ENCODE data around the gene TUBA4A.

DNA sequence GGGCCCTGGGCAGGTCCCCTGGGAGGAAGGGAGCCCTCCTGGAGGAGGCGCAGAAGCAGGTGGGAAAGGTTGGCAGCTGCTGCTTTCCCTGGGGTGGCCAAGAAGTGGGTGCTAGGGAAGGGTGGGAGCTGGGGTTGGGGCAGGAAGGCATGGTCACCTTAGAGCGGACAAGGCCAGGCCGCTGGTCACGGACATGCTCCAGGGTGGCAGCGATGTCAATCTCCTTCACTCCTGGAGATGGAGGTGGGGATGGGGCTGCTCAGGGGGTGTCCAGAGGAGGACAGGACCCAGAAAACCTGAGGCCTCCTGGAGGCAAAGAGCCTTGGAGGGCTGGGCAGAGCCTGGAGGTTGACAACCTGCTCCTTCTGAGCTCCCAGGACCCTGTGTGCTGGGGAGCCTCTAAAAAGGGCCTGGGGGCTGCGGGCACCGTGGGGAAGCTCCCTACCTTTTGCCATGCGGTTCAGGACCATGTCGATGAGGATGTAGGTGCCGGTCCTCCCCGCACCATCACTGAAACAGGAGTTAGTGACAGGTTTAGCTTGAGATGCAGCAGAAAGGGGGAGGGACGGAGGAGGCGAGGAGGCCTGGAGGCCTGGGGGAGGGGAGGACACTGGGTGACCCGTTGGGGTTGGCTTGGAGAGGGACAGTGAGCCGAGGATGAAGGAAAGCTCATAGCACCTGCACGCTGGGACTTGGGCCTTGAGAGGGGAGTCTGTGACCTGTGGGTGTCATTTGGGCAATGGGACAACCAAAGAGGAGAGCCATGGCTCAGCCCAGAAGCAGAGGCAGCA, 36.9 kb upstream of the TUBA4A start:
- TF ChIP-seq, protein P1, sequence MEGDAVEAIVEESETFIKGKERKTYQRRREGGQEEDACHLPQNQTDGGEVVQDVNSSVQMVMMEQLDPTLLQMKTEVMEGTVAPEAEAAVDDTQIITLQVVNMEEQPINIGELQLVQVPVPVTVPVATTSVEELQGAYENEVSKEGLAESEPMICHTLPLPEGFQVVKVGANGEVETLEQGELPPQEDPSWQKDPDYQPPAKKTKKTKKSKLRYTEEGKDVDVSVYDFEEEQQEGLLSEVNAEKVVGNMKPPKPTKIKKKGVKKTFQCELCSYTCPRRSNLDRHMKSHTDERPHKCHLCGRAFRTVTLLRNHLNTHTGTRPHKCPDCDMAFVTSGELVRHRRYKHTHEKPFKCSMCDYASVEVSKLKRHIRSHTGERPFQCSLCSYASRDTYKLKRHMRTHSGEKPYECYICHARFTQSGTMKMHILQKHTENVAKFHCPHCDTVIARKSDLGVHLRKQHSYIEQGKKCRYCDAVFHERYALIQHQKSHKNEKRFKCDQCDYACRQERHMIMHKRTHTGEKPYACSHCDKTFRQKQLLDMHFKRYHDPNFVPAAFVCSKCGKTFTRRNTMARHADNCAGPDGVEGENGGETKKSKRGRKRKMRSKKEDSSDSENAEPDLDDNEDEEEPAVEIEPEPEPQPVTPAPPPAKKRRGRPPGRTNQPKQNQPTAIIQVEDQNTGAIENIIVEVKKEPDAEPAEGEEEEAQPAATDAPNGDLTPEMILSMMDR (IDR thresholded peaks at IDR 0.05), result no peak
- TF ChIP-seq POLR2A (IDR thresholded peaks at IDR 0.05), result no peak
- no peak for TF ChIP-seq POLR2AphosphoS5 (IDR thresholded peaks at IDR 0.05; ENCODE audit: insufficient read depth in 1 of 2, low read depth in 1 of 2)

Data from vagina (tissue), 2 donors.